GM19099 (cell line): ENCODE results near the gene MAGEC1.

Source experiments
- POLR2A ChIP-seq: IDR thresholded peaks from 3 replicates; pipeline ENCODE4 v1.6.1; 2011; ENCODE audit warnings: low read depth; ENCODE audit not compliant: insufficient read length; ENCODE audit errors: extremely low read depth

Gene MAGEC1

GRCh38 chrX:141945426-141945825 is 41.7 kb downstream of the MAGEC1 start:
- TF ChIP-seq POLR2A, result no peak

- TF ChIP-seq POLR2A, result no peak
Observed at GRCh38 chrX:141947350-141947749, 43.7 kb downstream of the MAGEC1 start.

- no peak for TF ChIP-seq POLR2A
Observed at GRCh38 chrX:141952603-141953002, 48.9 kb downstream of the MAGEC1 start.

DNA sequence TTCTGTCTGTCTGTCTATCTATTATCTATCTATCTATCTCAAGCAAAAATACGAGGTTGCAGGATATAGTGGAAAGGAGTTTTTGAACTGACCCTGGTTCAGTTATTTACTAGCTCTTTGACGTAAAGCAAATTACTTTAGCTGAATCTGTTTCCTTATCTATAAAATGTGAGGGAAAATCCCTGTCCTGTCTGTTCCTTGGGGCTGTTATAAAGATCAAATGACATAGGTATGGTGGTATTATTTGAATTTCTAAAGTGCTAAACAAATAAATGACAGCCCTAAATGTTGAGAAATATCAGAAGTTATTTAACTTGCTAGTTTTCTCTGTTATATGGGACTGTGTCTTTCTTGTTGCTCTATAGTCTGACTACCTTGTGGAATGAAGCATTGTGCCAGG is 55.0 kb downstream of the MAGEC1 start:
- TF ChIP-seq POLR2A, result no peak
